Measurements from ENCODE around the gene RAI2. TPM values are rescaled to one million over a fixed set of nuclear protein-coding genes. Genes with fewer than 3 reads are reported as not detected.

RAI2 gene
- total and polyA plus RNA-seq, 9 donors: 26.5 to 72.9 (median 43.6) TPM

GRCh38 chrX:17801431-17801830, 59.7 kb downstream of the RAI2 start:
- no peak overlapping the region for H3K27ac ChIP-seq
- H3K4me1 ChIP-seq (ENCODE audit: insufficient read depth): no peaks in the 10 kb centered on the region
- H3K27me3 ChIP-seq: no peaks in the 10 kb centered on the region
- 83 to 89% (median 87%) methylated on average over 13 of the region's 13 CpGs for WGBS, 3 donors
- no peak overlapping the region for H3K4me3 ChIP-seq
- intact Hi-C loops (cut with DNase I): no loop called here
- TF ChIP-seq EP300 (IDR thresholded peaks at IDR 0.05) (no peak), POLR2A (IDR thresholded peaks at IDR 0.05) (no peak), CTCF (IDR thresholded peaks at IDR 0.05) (no peak)
- H3K9me3 ChIP-seq: no peaks in the 10 kb centered on the region
- no peak for DNase-seq
- no peaks in the 10 kb centered on the region for H3K36me3 ChIP-seq

DNA sequence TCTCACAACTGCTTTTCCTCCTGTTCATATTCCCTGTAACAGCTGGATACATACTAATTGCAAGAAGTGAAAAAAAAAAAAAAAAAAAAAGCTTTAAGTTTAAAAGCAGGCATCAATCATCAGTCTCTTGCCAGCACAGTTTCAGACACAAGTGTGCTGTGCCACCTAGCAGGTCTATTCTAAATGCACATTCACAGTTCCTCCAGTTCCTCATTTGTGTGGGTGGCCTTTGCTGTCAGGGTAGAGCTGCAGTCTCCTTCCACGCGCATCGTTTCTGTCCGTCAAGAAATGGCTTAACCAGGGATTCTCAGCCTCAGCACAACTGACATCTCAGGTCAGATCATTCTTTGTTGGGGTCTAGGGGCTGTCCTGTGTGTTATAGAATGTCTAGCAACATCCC, 62.2 kb downstream of the RAI2 start:
- intact Hi-C loops (cut with DNase I): no loop called here
- H3K4me3 ChIP-seq: no peak overlapping the region
- 88 to 95% (median 92%) methylated on average over 4 of the region's 4 CpGs for WGBS, 3 donors

DNA sequence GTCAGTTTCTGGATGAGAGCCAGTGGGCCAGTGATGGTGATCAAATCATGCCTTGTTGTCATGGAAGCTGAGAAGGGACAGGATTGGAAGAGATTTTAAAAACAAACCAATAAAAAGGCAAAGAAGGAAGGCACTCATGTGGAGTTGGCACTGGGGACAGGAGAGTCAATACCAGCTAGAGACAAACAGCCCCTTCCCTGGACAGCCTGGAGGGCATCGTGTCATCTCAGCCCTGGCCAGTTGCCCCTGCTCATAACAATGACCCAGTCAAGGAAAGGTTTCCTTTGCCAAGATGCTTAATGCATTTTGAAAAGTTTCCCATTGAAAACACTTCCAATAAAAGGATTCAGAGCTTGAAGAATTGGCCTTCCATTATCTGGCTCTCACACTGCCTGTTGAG, 68.3 kb downstream of the RAI2 start:
- intact Hi-C loops (cut with DNase I): no loop called here
- Histone ChIP-seq H3K27me3 (no peaks in the 10 kb centered on the region), H3K36me3 (no peaks in the 10 kb centered on the region), H3K27ac (no peak overlapping the region), H3K4me1 (ENCODE audit: insufficient read depth) (no peaks in the 10 kb centered on the region), H3K4me3 (no peak overlapping the region), H3K9me3 (no peaks in the 10 kb centered on the region)
- no peak for DNase-seq
- no peak for TF ChIP-seq POLR2A (IDR thresholded peaks at IDR 0.05)
- TF ChIP-seq CTCF (IDR thresholded peaks at IDR 0.05): no peak
- TF ChIP-seq EP300 (IDR thresholded peaks at IDR 0.05): no peak
- WGBS, 3 donors: 41 to 53% (median 47%) methylated on average over 1 of the region's 1 CpG

More for the DNA sequence above, 62.2 kb downstream of the RAI2 start:
- no peaks in the 10 kb centered on the region for H3K36me3 ChIP-seq
- no peaks in the 10 kb centered on the region for H3K27me3 ChIP-seq
- no peaks in the 10 kb centered on the region for H3K9me3 ChIP-seq
- TF ChIP-seq POLR2A (IDR thresholded peaks at IDR 0.05) (no peak), CTCF (IDR thresholded peaks at IDR 0.05) (no peak), EP300 (IDR thresholded peaks at IDR 0.05) (no peak)
- no peak for DNase-seq
- no peaks in the 10 kb centered on the region for H3K4me1 ChIP-seq (ENCODE audit: insufficient read depth)
- no peak overlapping the region for H3K27ac ChIP-seq

DNA sequence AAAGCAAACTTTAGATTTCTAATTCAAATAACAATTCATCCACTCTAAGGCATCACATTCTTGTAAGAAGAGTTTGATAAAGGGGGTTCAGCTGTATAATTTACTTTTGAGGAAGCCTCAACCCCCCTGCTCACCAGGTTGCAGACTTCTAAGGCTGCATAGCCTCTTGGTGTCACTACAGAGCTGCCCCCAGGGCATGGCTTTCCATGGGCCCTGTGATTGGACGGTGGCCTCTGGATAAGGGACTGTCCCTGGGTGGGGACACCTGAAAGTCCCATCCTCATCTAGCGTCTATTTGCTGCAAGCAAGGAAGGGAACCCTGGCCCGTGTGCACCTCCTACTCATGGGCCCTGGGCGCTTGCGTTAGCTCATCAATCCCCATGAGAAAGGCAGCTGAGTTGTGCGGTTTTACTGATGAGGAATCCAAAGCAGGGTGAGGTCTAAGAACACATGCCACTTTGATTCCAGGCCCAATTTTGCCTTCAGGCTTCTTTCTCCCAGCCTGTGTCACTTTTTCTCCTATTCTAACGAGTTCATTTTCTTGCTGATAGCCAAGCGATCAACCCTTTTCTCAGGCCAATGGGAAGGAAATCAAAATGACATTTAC, 72.0 kb downstream of the RAI2 start:
- Histone ChIP-seq H3K4me3 (no peak overlapping the region), H3K4me1 (ENCODE audit: insufficient read depth) (no peaks in the 10 kb centered on the region), H3K36me3 (no peaks in the 10 kb centered on the region), H3K9me3 (no peaks in the 10 kb centered on the region), H3K27me3 (no peaks in the 10 kb centered on the region), H3K27ac (no peak overlapping the region)
- no peak for TF ChIP-seq CTCF (IDR thresholded peaks at IDR 0.05)
- no peak for TF ChIP-seq POLR2A (IDR thresholded peaks at IDR 0.05)
- no peak for TF ChIP-seq EP300 (IDR thresholded peaks at IDR 0.05)
- DNase-seq: no peak
- intact Hi-C loops (cut with DNase I): no loop called here
- WGBS, 3 donors: 68 to 78% (median 70%) methylated on average over 8 of the region's 8 CpGs
